ENCODE measurements around the gene GLRA3.
"Not testable (repeated sequence)": the region's sequence is repeated elsewhere in the genome, so short reads cannot be mapped to it uniquely, and the experiment has no call there.

Gene GLRA3

GRCh38 chr4:174658246-174658645, 170.8 kb downstream of the GLRA3 start:
- DNase-seq (ENCODE audit: low spot score) = no peak

- DNase-seq (ENCODE audit: low spot score) = no peak
Measured at GRCh38 chr4:174657472-174657871, 171.6 kb downstream of the GLRA3 start.

GRCh38 chr4:174654634-174655033, 174.4 kb downstream of the GLRA3 start:
- no peak for DNase-seq (ENCODE audit: low spot score)

- no peak for DNase-seq (ENCODE audit: low spot score)
Measured at GRCh38 chr4:174650711-174651355, 178.2 kb downstream of the GLRA3 start.

- no peak for DNase-seq (ENCODE audit: low spot score)
Measured at GRCh38 chr4:174648812-174649211, 180.2 kb downstream of the GLRA3 start.

GRCh38 chr4:174646326-174646725, 182.7 kb downstream of the GLRA3 start:
- no peak for DNase-seq (ENCODE audit: low spot score)

GRCh38 chr4:174640146-174640545, 188.9 kb downstream of the GLRA3 start:
- no peak for DNase-seq (ENCODE audit: low spot score)

GRCh38 chr4:174635732-174636131, 193.3 kb downstream of the GLRA3 start:
- DNase-seq (ENCODE audit: low spot score) = no peak

GRCh38 chr4:174633399-174633798, 195.6 kb downstream of the GLRA3 start:
- no peak for DNase-seq (ENCODE audit: low spot score)

- peak; percentile 12 for DNase-seq (ENCODE audit: low spot score)
Measured at GRCh38 chr4:174631901-174632758, 196.9 kb downstream of the GLRA3 start.

- not testable (repeated sequence) for DNase-seq (ENCODE audit: low spot score)
Measured at GRCh38 chr4:174629907-174630450, 199.1 kb downstream of the GLRA3 start.

GRCh38 chr4:174629265-174629664, 199.8 kb downstream of the GLRA3 start:
- DNase-seq (ENCODE audit: low spot score) = no peak

- DNase-seq (ENCODE audit: low spot score) = no peak
Measured at GRCh38 chr4:174628191-174628590, 200.9 kb downstream of the GLRA3 start.

- no peak for DNase-seq (ENCODE audit: low spot score)
Measured at GRCh38 chr4:174627473-174627872, 201.6 kb downstream of the GLRA3 start.

GRCh38 chr4:174626342-174627008, 202.6 kb downstream of the GLRA3 start:
- DNase-seq (ENCODE audit: low spot score) = no peak

GRCh38 chr4:174616661-174617060, 212.4 kb downstream of the GLRA3 start:
- DNase-seq (ENCODE audit: low spot score) = no peak

GRCh38 chr4:174613979-174614378, 215.1 kb downstream of the GLRA3 start:
- DNase-seq (ENCODE audit: low spot score) = no peak

GRCh38 chr4:174611792-174612191, 217.3 kb downstream of the GLRA3 start:
- DNase-seq (ENCODE audit: low spot score) = no peak

GRCh38 chr4:174607792-174608191, 221.3 kb downstream of the GLRA3 start:
- no peak for DNase-seq (ENCODE audit: low spot score)

- DNase-seq (ENCODE audit: low spot score) = peak; percentile 13
Measured at GRCh38 chr4:174604198-174604597, 224.8 kb downstream of the GLRA3 start.

- no peak for DNase-seq (ENCODE audit: low spot score)
Measured at GRCh38 chr4:174600391-174600790, 228.7 kb downstream of the GLRA3 start.

- DNase-seq (ENCODE audit: low spot score) = no peak
Measured at GRCh38 chr4:174598800-174599199, 230.2 kb downstream of the GLRA3 start.

GRCh38 chr4:174596513-174596912, 232.5 kb downstream of the GLRA3 start:
- DNase-seq (ENCODE audit: low spot score) = no peak
